HG03439 (cell line): ENCODE results near the gene MTREX.

Source experiments
- ATAC-seq: cut with Tn5 transposase; IDR thresholded peaks from one replicate; pipeline ENCODE4 v1.9.1; 2021; ENCODE audit warnings: mild to moderate bottlenecking, moderate library complexity; ENCODE audit not compliant: unreplicated experiment

The MTREX gene

DNA sequence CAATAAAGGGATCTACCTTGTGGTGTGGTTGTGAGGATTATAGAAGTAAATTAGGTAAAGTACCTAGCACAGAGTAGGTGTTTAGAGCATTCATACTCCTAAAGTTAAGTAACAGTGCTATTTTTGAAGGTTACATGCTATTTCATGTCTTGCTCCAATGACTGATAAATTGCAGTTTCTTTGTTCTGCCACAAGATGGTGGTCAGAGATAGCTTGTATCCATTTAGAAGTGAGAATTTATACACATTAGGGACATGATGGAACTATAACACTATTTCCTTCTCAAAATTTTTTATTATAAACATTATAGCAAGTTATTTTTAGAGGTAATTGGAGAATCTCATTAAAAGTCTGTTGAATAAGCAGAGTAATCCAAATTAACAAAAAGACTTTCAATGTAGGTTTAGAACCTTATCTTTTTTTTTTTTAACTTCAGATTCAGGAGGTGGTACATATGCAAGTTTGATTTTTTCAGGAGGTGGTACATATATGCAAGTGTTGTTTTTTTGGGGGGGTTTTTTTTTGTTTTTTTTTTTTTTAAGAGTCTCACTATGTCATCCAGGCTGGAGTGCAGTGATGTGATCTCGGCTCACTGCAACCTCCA lies 17.1 kb downstream of the MTREX start:
- ATAC-seq: peak; percentile 77

DNA sequence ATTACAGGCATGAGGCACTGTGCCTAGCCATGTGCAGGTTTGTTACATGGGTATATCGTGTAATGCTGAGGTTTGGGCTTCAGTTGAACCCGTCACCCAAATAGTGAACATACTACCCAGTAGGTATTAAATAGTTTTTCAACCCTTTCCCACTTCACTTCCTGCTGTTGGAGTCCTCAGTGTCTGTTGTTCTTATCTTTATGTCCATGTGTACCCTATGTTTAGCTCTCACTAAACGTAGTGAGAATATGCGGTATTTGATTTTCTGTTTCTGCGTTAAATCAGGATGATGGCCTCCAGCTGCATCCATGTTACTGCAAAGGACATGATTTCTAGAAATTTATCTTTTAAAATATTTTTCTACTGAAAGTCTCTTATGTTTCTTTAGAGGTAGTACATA lies 17.8 kb downstream of the MTREX start:
- no peak for ATAC-seq

DNA sequence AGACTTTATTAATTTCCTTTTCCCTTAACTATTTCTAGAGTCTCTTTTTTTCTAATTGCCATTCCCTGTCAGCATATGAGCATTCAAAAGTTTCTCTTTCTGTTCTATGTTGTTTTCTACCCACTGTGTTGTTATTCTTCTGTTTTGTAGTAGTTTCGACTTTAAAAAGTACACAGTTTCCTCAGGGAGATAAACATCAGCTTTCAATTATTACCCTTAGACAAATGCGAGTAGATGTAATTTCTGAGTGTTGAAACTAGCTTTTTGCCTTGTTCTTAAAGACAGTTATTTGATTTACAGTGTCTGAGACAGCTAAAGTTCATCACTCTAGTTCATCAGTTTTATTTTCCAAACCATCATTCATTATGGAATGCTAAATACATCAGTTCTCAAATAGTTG lies 19.5 kb downstream of the MTREX start:
- no peak for ATAC-seq

DNA sequence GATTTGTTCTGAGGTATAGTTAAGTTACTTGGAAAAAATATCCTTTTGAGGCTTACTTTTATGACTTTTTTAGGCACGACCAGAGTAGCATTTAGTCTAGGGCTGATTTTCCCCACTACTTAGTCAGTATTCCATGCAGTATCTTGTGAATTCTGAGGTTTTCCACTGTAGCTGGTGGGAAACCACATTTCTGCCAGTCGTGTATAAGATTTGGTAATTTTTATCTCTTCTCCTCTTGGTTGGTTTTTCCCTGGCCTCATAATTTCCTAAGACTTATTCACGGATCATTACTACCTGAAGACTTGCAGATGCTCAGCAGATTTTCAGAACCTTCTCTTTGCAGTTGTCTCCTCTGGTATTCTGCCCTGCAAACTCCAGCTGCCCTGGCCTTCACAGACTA lies 23.5 kb downstream of the MTREX start:
- ATAC-seq: no peak

DNA sequence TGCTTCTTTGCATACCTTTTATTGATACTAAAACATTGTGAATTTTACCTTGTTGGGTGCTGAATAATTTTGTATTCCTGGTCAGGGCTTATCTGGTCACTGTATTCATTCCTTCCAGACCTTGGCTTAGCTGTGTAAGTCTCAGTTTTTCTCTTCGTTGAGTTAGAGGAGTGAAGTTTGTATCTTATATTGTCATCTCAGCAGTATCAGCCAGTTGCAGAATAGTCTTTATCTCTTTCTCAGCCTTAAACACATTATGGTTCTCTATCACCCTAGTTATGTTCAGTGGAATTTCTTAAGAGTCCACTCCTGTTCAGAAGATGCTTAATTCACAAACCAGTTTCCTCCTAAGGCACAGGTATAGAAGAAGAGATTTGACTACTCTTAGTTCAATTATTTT lies 25.2 kb downstream of the MTREX start:
- no peak for ATAC-seq

DNA sequence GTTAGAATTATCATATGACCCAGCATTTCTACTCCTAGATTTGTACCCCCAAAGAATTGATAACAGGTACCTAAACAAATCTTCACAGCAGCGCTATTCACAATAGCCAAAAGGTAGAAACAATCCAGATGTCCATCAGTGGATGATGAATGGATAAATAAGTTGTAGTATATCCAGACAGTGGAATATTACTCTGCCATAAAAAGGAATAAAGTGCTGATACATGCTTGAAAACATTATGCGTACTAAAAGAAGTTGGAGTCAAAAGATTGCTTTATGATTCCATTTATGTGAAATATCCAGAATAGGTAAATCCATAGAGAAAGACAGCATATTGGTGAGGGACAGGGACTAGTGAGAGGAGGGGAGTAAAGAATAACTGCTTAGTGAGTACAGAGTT lies 26.0 kb downstream of the MTREX start:
- no peak for ATAC-seq

DNA sequence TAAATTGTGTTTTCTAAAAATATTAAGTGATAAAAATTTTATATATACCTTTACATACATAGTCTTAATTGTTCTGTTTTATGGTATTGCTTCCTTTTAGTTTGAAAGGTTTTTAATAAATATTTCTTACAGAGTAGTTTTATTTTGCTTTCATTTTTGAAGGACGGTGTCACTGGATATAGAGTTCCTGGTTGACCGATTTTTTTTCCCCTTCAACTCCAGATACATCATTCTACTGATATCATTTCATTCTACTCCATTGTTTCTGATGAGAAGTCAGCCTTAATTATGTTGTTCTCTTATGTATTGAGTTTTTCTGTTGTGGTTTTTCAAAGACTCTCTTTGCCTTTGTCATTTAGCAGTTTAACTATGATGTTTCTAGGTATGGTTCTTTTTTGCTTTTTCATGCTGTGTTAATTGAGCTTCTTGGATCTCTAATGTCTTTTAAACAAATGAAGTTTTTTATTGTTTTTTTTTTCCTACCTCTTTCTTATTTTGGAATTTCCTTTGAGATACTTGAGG lies 30.4 kb downstream of the MTREX start:
- no peak for ATAC-seq

DNA sequence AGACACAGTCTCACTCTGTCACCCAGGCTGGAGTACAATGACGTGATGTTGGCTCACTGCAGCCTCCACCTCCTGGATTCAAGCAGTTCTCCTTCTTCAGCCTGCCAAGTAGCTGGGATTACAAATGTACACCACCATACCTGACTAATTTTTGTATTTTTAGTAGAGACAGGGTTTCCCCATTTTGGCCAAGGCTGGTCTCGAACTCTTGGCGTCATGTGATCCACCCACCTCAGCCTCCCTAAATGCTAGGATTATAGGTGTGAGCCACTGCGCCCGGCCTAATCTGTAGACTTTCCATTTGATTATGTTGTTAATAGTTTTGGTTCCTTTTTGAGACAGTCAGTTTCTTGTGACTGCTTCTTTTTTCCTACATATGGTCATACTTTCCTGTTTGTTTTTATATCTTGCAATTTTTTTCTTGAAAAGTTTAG lies 31.0 kb downstream of the MTREX start:
- ATAC-seq: peak; percentile 82

DNA sequence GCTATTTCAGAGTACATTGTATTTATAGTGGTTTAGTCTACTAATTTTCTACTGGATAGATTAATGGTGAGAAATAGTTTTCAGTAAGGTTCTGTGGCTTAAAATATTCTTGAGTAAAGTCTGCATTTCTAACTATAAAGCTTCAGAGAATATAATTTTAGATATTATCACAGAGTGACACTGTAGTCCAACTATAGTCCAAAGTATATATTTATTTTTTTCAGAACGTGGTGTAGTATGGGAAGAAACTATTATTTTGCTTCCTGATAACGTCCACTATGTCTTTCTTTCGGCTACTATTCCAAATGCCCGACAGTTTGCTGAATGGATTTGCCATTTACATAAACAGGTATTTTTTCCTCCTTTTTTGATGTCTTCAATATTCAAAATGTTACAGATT lies 35.3 kb downstream of the MTREX start:
- no peak for ATAC-seq

DNA sequence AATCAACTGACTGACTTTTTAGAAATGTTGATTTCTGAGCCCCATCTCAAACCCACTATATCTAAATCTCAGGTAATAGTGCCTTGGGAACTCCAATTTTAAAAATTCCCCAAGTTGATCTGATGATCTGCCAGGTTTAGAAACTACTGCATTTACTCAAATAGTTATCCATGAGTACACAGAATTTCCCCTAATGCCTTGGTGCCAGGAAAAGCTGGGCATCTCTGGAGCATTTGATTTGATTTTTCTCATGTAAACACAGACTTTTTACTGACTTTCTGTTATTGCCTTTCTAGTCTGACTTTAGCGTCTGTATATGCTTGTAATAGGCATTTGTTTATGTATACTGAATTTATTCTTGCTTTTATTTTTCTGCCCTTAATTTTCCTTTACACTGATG lies 35.8 kb downstream of the MTREX start:
- ATAC-seq: no peak

DNA sequence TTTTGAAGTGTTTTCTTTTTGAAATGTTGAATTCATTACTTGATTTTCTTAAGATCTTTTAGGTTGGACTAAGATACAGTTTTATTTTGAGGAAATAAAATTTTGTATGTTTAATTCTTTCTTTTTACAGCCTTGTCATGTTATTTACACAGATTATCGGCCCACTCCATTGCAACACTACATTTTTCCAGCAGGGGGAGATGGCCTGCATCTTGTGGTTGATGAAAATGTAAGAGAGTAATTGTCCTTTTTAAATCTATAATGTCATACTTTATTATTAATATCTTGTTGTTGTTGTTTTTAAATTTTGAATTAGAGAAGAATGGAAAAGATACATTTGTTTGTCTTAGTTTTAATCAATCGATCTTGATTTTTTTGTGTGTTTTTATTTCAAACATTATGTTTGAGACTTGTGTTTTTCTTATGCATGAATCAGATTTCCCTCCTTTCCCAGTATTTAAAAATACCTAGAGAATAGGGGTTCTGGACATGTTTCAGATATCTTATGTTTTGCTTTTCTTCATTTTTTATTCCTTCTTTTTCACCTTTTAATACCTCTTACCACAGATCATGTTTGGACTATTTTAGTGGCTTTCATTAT lies 36.7 kb downstream of the MTREX start:
- ATAC-seq: no peak

DNA sequence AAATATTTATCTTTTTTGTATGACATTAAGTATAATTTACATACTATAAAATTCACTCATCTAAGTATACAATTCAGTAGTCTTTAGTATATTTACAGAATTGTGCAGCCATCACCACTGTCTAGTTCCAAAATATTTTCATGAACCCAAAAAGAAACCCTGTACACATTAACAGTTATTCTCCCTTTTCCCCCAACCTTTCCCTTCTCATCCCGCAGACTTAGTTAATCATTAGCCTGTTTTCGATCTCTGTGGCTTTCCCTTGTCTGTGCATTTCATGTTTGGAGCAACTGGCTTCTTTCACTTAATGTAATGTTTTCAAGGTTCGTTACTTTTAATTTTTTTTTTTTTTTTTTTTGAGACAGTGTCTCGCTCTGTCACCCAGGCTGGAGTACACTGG lies 37.5 kb downstream of the MTREX start:
- ATAC-seq: no peak

DNA sequence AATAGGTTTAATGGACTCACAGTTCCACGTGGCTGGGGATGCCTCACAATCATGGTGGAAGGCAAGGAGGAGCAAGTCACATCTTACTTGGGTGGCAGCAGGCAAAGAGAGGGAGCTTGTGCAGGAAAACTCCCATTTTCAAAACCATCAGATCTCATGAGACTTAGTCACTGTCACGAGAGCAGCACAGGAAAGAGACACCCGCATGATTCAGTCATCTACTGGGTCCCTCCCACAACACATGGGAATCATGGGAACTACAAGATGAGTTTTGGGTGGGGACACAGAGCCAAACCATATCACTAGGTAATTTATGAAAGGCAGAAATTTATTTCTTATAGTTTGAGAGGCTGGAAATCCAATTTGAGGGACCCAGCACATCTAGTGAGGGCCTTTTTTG lies 40.0 kb downstream of the MTREX start:
- ATAC-seq: no peak

DNA sequence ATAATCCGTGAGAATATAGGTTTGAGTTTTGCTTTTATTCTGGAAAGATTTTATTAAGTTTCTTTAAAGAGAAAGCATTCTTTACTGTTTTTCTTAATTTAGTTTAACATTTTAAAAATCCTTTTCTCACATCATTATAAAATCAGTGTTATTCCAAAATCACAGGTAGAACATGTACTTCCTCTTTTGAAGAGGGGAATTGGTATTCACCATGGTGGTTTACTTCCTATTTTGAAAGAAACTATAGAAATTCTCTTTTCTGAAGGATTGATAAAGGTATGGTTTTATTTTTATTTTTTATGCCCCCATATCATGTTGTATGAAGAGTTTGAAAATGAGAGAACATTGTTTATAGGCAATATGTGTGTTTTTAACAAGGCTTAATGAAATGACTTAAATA lies 43.0 kb downstream of the MTREX start:
- no peak for ATAC-seq

DNA sequence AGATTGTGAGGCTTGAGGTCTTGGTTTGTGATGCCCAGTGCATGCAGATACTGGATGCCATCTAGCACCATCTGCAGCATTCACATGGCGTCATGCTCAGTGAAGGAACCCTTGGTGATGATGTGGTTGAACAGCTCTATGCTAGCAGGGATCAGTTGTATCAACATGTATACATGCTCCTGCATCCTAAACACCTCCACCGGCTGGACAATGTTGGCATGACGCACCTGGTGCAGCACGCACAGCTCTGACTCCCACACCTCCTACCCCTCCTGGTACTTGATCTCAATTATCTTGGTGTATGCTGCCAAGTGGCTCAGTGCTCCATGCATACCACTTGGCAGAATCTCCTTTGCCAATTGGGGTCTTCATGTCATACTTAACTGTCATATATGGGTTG lies 49.1 kb downstream of the MTREX start:
- no peak for ATAC-seq

DNA sequence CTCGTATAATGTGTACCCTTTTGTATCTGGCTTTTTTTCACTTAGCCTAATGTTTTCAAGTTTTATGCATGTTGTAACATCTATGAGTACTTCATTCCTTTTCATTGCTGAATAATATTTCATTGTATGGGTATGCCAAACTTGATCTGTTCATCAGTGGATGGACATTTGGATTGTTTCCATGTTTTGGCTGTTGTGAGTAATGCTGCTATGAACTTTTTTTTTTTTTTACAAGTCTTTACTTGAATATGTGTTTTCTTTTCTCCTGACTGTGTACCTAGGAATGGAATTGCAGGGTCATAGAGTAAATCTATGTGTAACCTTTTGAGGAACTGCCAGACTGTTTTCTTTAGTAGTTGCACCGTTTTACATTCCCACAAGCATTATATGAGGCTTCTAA lies 52.4 kb downstream of the MTREX start:
- ATAC-seq: no peak

DNA sequence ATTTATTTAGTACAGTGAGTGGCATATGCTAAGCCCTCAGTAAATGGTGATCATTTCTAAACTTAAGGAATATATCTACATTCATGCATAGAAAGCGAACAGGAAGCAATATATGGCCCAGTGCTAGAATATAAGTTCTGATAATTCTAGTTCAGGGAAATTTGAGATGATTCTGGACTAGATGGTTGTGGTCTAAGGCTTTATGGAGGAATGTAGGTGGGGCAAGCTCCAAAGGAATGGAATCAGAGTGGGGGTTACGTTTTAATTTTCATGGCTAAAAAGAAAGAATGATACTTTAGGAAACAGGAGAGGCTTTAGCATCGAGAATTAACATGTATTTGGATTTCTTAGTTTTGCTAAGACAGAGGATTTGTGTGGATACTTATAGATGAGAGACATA lies 56.1 kb downstream of the MTREX start:
- no peak for ATAC-seq

DNA sequence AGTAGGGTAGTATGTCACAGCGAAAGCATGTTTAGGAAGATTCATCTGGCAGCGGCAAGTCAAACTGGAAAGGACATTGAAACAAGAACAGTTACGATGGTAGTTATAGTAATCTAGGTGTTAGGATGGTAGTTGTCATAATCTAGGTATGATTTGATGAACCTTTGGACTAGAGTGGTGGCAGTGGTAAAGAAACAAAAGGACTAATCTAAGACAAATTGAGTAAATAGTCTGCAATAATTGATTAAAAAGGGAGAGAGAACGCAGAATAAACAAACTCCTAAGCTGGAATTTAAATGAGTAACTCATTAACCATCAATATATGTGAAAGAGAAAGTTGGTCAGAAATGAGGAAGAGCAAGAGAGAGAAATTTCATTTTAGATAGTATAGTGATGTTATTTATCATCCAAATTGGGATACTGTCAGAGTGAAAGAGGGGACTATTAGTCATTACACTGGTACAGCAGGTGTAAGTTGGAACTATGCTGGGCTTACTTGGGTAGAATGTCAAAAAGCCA lies 56.8 kb downstream of the MTREX start:
- peak; percentile 86 for ATAC-seq

DNA sequence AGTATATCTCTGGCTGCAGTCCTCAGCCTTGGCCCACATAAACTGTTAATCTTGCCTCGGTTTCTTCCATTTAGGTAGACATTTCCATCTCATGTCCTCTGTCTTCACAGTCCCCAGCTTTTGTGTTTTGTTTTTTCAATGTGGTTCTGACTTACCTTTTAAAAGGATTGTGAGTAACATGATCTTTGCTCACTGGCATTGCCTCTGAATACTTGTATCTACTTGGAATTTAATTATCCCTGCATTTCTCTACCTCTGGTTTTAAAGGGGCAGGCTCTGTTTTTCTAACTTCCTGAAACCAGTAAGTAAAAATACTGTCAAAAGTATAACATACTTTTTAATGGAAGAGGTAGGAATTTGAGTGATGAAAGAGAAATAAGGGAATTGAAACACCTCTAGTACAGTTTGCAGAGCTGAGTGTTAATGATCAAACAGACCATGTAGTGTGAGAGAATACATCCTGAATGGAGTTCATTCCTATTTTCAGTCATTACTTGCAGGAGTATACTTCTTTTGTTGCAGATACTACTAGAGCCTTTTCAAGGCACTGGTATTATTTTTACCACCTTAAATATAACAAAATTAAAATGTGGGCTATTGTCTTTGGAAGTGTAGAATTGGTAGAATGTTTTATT lies 62.6 kb downstream of the MTREX start:
- no peak for ATAC-seq

DNA sequence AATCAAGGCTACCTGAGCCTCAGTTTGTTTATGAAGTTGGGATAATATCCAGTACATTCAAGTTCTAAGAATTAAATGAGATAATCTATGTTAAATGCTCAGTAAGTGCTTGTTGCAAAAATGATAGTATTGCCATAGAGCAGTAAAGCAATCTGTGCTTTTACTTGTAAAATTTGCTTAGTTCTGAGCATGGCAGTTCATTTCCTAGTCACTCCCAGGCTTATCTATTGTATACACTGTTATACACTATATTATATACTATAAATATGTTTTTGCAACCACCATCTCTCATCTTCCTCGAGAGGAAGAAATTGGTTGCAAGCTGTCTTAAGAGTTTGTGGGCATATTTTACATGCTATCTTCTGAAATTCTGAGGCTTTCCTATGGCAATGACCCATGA lies 63.4 kb downstream of the MTREX start:
- ATAC-seq: no peak

DNA sequence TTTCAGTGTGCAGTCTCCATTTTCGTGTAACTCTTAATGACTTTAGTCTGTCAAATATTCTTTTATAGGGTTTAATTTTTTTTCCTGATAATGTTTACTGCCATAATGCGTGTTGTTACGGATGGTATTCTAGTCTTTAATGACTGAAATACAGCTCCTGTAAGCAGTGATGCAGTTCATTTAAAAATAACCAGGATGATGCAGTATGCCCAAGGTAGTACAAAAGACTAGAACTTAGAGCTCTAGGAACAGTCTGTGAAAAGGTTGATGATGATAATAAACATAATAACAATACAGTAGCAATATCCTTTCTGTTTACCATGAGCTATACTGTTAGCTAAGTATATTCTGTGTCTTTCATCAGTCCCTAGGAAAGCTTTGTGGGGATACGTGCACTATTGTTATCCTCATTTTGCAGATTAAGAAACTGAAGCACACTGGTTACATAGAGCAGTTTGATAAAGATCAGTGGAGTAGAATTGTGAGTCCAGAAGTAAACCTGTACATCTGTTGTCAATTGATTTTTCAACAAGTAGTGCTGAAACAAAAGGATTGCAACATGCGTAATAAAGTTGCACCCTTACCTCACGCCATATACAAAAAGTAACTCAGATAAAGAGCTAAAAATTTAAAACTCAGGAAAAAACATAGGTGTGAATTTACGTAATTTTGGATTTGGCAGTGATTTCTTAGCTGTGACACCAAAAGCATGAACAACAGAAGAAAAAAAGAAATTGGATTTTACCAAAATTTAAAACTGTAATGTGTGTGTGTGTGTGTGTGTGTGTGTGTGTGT lies 64.5 kb downstream of the MTREX start:
- no peak for ATAC-seq
